ENCODE results near the gene PCDHGB5.

DNA sequence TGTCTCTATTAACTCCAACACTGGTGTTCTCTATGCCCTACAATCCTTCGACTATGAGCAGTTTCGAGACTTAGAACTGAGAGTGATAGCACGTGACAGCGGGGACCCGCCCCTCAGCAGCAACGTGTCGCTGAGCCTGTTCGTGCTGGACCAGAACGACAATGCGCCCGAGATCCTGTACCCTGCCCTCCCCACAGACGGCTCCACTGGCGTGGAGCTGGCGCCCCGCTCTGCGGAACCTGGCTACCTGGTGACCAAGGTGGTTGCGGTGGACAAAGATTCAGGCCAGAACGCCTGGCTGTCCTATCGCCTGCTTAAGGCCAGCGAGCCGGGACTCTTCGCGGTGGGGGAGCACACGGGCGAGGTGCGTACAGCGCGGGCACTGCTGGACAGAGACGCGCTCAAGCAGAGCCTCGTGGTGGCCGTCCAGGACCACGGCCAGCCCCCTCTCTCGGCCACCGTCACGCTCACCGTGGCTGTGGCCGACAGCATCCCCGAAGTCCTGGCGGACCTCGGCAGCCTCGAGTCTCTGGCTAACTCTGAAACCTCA is 25.1 kb downstream of the PCDHGB5 start:
- TF ChIP-seq CTCF (IDR thresholded peaks at IDR 0.05) (no peak), POLR2A (IDR thresholded peaks at IDR 0.05) (no peak)
